Mesendoderm (in vitro differentiated cells): Measurements from ENCODE around the gene RNF113B.

ENCODE experiments used
- DNase-seq: peaks from one replicate; pipeline ENCODE4 v3.0.0; 2013
- H2AK5ac ChIP-seq: 2 replicates; pipeline ENCODE4 v1.6.1; 2013; ENCODE audit warnings: low read length, inconsistent platforms
- H2BK120ac ChIP-seq: 2 replicates; pipeline ENCODE4 v1.6.1; 2013; ENCODE audit warnings: low read depth, mild to moderate bottlenecking, low read length, moderate library complexity, mixed read lengths
- H2BK15ac ChIP-seq: replicated peaks from 2 replicates; pipeline ENCODE4 v1.6.1; 2013; ENCODE audit warnings: low read depth, mild to moderate bottlenecking, moderate library complexity
- H2BK5ac ChIP-seq: 2 replicates; pipeline ENCODE4 v1.6.1; 2013; ENCODE audit warnings: low read length, inconsistent platforms
- H3K18ac ChIP-seq: 2 replicates; pipeline ENCODE4 v1.6.1; 2013; ENCODE audit warnings: mild to moderate bottlenecking, low read length, mixed read lengths
- H3K23ac ChIP-seq: one replicate; pipeline ENCODE4 v1.6.1; 2013; ENCODE audit warnings: low read length
- H3K27ac ChIP-seq: 2 replicates; pipeline ENCODE4 v1.5.1; 2013; ENCODE audit warnings: low read depth, mild to moderate bottlenecking, inconsistent platforms, low read length, moderate library complexity
- H3K27me3 ChIP-seq: 2 replicates; pipeline ENCODE4 v1.6.1; 2013; ENCODE audit warnings: low read length, control low read depth, mild to moderate bottlenecking, inconsistent platforms; ENCODE audit not compliant: insufficient read depth, poor library complexity
- H3K36me3 ChIP-seq: 2 replicates; pipeline ENCODE4 v1.6.1; 2013; ENCODE audit warnings: low read length, inconsistent platforms; ENCODE audit not compliant: control insufficient read depth, insufficient read depth
- H3K4ac ChIP-seq: one replicate; pipeline ENCODE4 v1.6.1; 2013; ENCODE audit warnings: low read depth, mild to moderate bottlenecking, low read length, moderate library complexity
- H3K4me1 ChIP-seq: 2 replicates; pipeline ENCODE4 v1.6.1; 2013; ENCODE audit warnings: low read depth, low read length, inconsistent platforms; ENCODE audit not compliant: control insufficient read depth
- H3K4me2 ChIP-seq: 2 replicates; pipeline ENCODE4 v1.6.1; 2013; ENCODE audit warnings: low read length
- H3K4me3 ChIP-seq: 2 replicates; pipeline ENCODE4 v1.5.1; 2013; ENCODE audit warnings: mild to moderate bottlenecking, low read length
- H3K56ac ChIP-seq: one replicate; pipeline ENCODE4 v1.6.1; 2013; ENCODE audit warnings: low read length
- H3K79me1 ChIP-seq: 2 replicates; pipeline ENCODE4 v1.6.1; 2013; ENCODE audit warnings: low read length, inconsistent platforms
- H3K79me2 ChIP-seq: 2 replicates; pipeline ENCODE4 v1.6.1; 2013; ENCODE audit warnings: mild to moderate bottlenecking, low read length; ENCODE audit not compliant: control insufficient read depth, insufficient read depth
- H3K9ac ChIP-seq: 2 replicates; pipeline ENCODE4 v1.6.1; 2013; ENCODE audit warnings: low read length, inconsistent platforms
- H4K5ac ChIP-seq: one replicate; pipeline ENCODE4 v1.6.1; 2013; ENCODE audit warnings: low read length
- H4K8ac ChIP-seq: one replicate; pipeline ENCODE4 v1.6.1; 2013; ENCODE audit warnings: low read depth, mild to moderate bottlenecking, control low read depth, low read length, moderate library complexity
- WGBS: extraction: QIAGEN DNeasy Blood & Tissue Kit; methylation state at CpG from one replicate; pipeline ENCODE4 v1.1.7; 2013; ENCODE audit warnings: low lambda C conversion rate, missing lambda C conversion rate; ENCODE audit not compliant: insufficient coverage; ENCODE audit errors: extremely low coverage; 5-methylcytosine and 5-hydroxymethylcytosine counted together
- small RNA-seq: library from polyadenylated mRNA; stranded (forward); fragments of <200 nt; extraction: miRNeasy Mini kit (QIAGEN cat#:217004); gene quantifications from one replicate; pipeline ENCODE3, GENCODE V24; 2013; ENCODE audit not compliant: insufficient read depth

Gene RNF113B

GRCh38 chr13:98133946-98134345 is 43.1 kb downstream of the RNF113B start:
- Histone ChIP-seq H3K23ac (no peak overlapping the region), H3K18ac (no peak overlapping the region), H3K27ac (peak overlapping the region; percentile 66), H3K56ac (no peak overlapping the region), H3K4me2 (no peak overlapping the region), H3K79me1 (no peaks in the 10 kb centered on the region), H4K5ac (no peak overlapping the region), H2BK5ac (no peak overlapping the region), H3K36me3 (no peaks in the 10 kb centered on the region), H3K79me2 (no peaks in the 10 kb centered on the region), H3K4me3 (no peak overlapping the region), H3K27me3 (no peaks in the 10 kb centered on the region), H3K9ac (no peak overlapping the region), H2BK15ac (no peak overlapping the region), H2AK5ac (no peak overlapping the region), H2BK120ac (no peak overlapping the region), H3K4ac (no peak overlapping the region), H3K4me1 (no peaks in the 10 kb centered on the region), H4K8ac (no peak overlapping the region)
- WGBS: no CpG with 5 or more reads among the region's 3 CpGs
- no peak for DNase-seq

DNA sequence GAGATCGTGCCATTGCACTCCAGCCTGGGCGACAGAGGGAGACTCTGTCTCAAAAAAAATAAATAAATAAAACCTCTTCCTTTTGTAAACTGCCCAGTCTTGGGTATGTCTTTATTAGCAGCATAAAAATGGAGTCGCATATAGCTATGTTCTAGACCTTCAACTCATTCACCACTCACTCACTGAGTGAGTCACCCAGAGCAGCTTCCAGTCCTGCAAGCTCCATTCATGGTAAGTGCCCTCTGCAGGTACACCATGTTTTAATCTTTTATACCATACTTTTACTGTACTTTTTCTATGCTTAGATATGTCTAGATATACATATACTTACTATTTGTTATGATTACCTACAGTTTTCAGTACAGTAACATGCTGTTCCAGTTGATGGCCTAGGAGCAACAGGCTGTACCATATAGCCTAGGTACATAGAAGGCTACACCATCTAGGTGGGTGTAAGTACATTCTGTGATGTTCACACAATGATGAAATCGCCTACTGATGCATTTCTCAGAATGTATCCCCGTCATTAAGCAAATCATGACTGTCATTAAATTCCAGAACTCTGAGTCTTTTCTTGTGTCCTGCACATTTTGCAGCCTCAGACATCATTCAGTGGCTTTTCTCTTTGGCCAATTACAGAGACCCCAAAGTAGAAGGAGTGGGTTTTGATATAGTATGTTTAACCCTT is 47.9 kb downstream of the RNF113B start:
- Histone ChIP-seq H4K8ac (no peak overlapping the region), H4K5ac (no peak overlapping the region), H3K79me1 (no peaks in the 10 kb centered on the region), H3K36me3 (no peaks in the 10 kb centered on the region), H3K18ac (no peak overlapping the region), H3K27me3 (no peaks in the 10 kb centered on the region), H2BK15ac (no peak overlapping the region), H3K27ac (no peak overlapping the region), H3K4me1 (no peaks in the 10 kb centered on the region), H3K4me3 (no peak overlapping the region), H3K4me2 (no peak overlapping the region), H2AK5ac (no peak overlapping the region), H3K23ac (no peak overlapping the region), H3K4ac (no peak overlapping the region), H3K79me2 (no peaks in the 10 kb centered on the region), H2BK5ac (no peak overlapping the region), H3K56ac (no peak overlapping the region), H2BK120ac (no peak overlapping the region), H3K9ac (no peak overlapping the region)
- no peak for DNase-seq
- no CpG with 5 or more reads among the region's 5 CpGs for WGBS

Small RNAs within 50 kb of the gene (small RNA-seq; reads per million reads assigned to genes)
- 7.7 reads per million, percentile 82 among the genes with 10 or more reads in this experiment for gene MIR3170
